HepG2 (cell line): ENCODE measurements around the gene PRDM15. TPM values are rescaled to one million over a fixed set of nuclear protein-coding genes. Genes with fewer than 3 reads are reported as not detected.

Experiments
- ATAC-seq: fragments of 200-7000 bp; cut with Tn5 transposase; 3 replicates; pipeline ENCODE4 v1.9.1; 2020; ENCODE audit warnings: mild to moderate bottlenecking, moderate library complexity
- BruUV-seq: library from RNA; stranded (reverse); fragments of 400-500 nt; replicated peaks from 2 replicates; lab custom pipeline; 2021; lab: Mats Ljungman, UMichigan
- CTCF ChIA-PET: fragments of 300-600 bp; formaldehyde crosslinking; extraction: SDS; loops from one replicate; lab custom pipeline; 2021; ENCODE audit warnings: low total read pairs, inconsistent platforms, low intra/inter-chr PET ratio; lab: Yijun Ruan, JAX
- POLR2A ChIA-PET: fragments of 350-600 bp; sonication (Branson Sonifier 250); formaldehyde crosslinking; loops from one replicate; lab custom pipeline; 2020; ENCODE audit warnings: antibody characterized with exemption, inconsistent platforms; lab: Yijun Ruan, JAX
- DNase-seq: peaks from one replicate; pipeline ENCODE4 v3.0.0-alpha.2; 2015; ENCODE audit warnings: low spot score
- FAIRE-seq: peaks from 3 replicates; lab custom pipeline; 2011; peaks lifted over from hg19 to GRCh38; lab: Jason Lieb, UNC
- H2AFZ ChIP-seq: one replicate; pipeline ENCODE4 v1.6.1; 2011; ENCODE audit warnings: low read length, inconsistent platforms
- H3K27ac ChIP-seq: fragments of 300-600 bp; 3 replicates; pipeline ENCODE4 v1.8.0; 2011; ENCODE audit warnings: mixed run types, mild to moderate bottlenecking, mixed read lengths, low read length, inconsistent platforms; ENCODE audit not compliant: insufficient read depth; ENCODE audit errors: extremely low read length
- H3K27me3 ChIP-seq, 2 experiments: fragments of 200-600 bp in 1 of 2; 2 replicates in 1 of 2; 3 replicates in 1 of 2; pipeline versions ENCODE4 v1.6.0 to v1.8.0; 2011; ENCODE audit warnings: low read length in 2 of 2, mild to moderate bottlenecking in 2 of 2, moderate library complexity in 2 of 2, inconsistent platforms in 1 of 2; ENCODE audit not compliant: insufficient read depth in 2 of 2, control insufficient read depth in 1 of 2
- H3K36me3 ChIP-seq, 2 experiments: fragments of 200-600 bp in 1 of 2; replicated peaks in 1 of 2; 2 replicates in 1 of 2; 3 replicates in 1 of 2; pipeline versions ENCODE4 v1.5.1 to v1.8.0; 2011; ENCODE audit warnings: low read length in 2 of 2, inconsistent platforms in 1 of 2; ENCODE audit not compliant: insufficient read depth in 2 of 2, control insufficient read depth in 1 of 2
- H3K4me1 ChIP-seq: 2 replicates; pipeline ENCODE4 v1.5.1; 2012; ENCODE audit warnings: low read length, inconsistent platforms; ENCODE audit not compliant: insufficient read depth
- H3K4me2 ChIP-seq: 2 replicates; pipeline ENCODE4 v1.6.0; 2011; ENCODE audit warnings: low read depth, low read length, inconsistent platforms
- H3K4me3 ChIP-seq, 3 experiments: fragments of 200-600 bp in 1 of 3; sonication (generic), shearing (Covaris generic) in 1 of 3; replicated peaks in 1 of 3; 2 replicates each; pipeline ENCODE4 v1.5.1; 2011 to 2016; ENCODE audit warnings: low read length in 3 of 3, inconsistent platforms in 2 of 3, low read depth in 2 of 3, mild to moderate bottlenecking in 2 of 3, control low read depth in 1 of 3, mixed read lengths in 1 of 3; ENCODE audit not compliant: insufficient read depth in 1 of 3
- H3K79me2 ChIP-seq: one replicate; pipeline ENCODE4 v1.6.1; 2011; ENCODE audit warnings: low read length, inconsistent platforms; ENCODE audit not compliant: insufficient read depth
- H3K9ac ChIP-seq: 2 replicates; pipeline ENCODE4 v1.6.0; 2011; ENCODE audit warnings: mild to moderate bottlenecking, low read depth, low read length, inconsistent platforms; ENCODE audit not compliant: insufficient read depth
- H3K9me3 ChIP-seq: 2 replicates; pipeline ENCODE4 v1.5.1; 2012; ENCODE audit warnings: mild to moderate bottlenecking, low read length
- H4K20me1 ChIP-seq: 2 replicates; pipeline ENCODE4 v1.6.0; 2011; ENCODE audit warnings: inconsistent platforms, mild to moderate bottlenecking, low read length, moderate library complexity; ENCODE audit not compliant: insufficient read depth
- ASH2L ChIP-seq: fragments of 300-600, 200-600 bp; sonication (generic); IDR thresholded peaks from 2 replicates; pipeline ENCODE4 v1.7.0; 2017; ENCODE audit warnings: low read depth, mild to moderate bottlenecking, moderate library complexity, mixed read lengths, low read length; ENCODE audit not compliant: insufficient read length
- BCL6 ChIP-seq: IDR thresholded peaks from 2 replicates; pipeline ENCODE4 v1.6.1; 2016; ENCODE audit warnings: missing genetic modification reagents, missing compliant biosample characterization
- CAMTA2 ChIP-seq: sonication (generic); formaldehyde crosslinking; IDR thresholded peaks from 2 replicates; pipeline ENCODE4 v1.4.0; 2020; ENCODE audit warnings: mild to moderate bottlenecking, missing genetic modification reagents, borderline replicate concordance
- CCDC6 ChIP-seq: sonication (generic); formaldehyde crosslinking; IDR thresholded peaks from 2 replicates; pipeline ENCODE4 v1.8.1; 2022; ENCODE audit warnings: mild to moderate bottlenecking, missing genetic modification reagents, moderate library complexity
- ELF1 ChIP-seq: sonication (generic); formaldehyde crosslinking; IDR thresholded peaks from 2 replicates; pipeline ENCODE4 v1.4.0; 2020; ENCODE audit warnings: missing genetic modification reagents
- FOXK1 ChIP-seq: sonication (generic); formaldehyde crosslinking; IDR thresholded peaks from 2 replicates; pipeline ENCODE4 v1.4.0; 2020; ENCODE audit warnings: low read depth, missing genetic modification reagents, borderline replicate concordance
- FOXP1 ChIP-seq, 2 experiments: fragments of 450-650 bp in 1 of 2; IDR thresholded peaks; 2 replicates each; pipeline ENCODE4 v1.6.1; 2017 to 2018; ENCODE audit warnings: antibody characterized with exemption in 1 of 2
- HNRNPUL1 ChIP-seq: fragments of 200-400 bp; formaldehyde crosslinking; IDR thresholded peaks from 2 replicates; pipeline ENCODE4 v1.6.1; 2017; ENCODE audit warnings: low read depth, mild to moderate bottlenecking, low read length, moderate library complexity
- RARA ChIP-seq: IDR thresholded peaks from 2 replicates; pipeline ENCODE4 v1.6.1; 2016; ENCODE audit warnings: missing genetic modification reagents, missing compliant biosample characterization
- RARG ChIP-seq: sonication (generic); formaldehyde crosslinking; IDR thresholded peaks from 2 replicates; pipeline ENCODE4 v1.4.0; 2020; ENCODE audit warnings: low read depth, mild to moderate bottlenecking, missing genetic modification reagents
- RXRB ChIP-seq: IDR thresholded peaks from 2 replicates; pipeline ENCODE4 v1.6.1; 2016; ENCODE audit warnings: borderline replicate concordance, missing genetic modification reagents, missing compliant biosample characterization
- SNRNP70 ChIP-seq: fragments of 200-400 bp; formaldehyde crosslinking; IDR thresholded peaks from 2 replicates; pipeline ENCODE4 v1.6.1; 2017; ENCODE audit warnings: mild to moderate bottlenecking, low read depth, low read length, moderate library complexity
- ZNF343 ChIP-seq: sonication (generic); formaldehyde crosslinking; IDR thresholded peaks from 2 replicates; pipeline ENCODE4 v1.4.0; 2020; ENCODE audit warnings: mild to moderate bottlenecking, missing genetic modification reagents
- ZNF598 ChIP-seq: sonication (generic); formaldehyde crosslinking; IDR thresholded peaks from 2 replicates; pipeline ENCODE4 v1.5.1; 2020; ENCODE audit warnings: mild to moderate bottlenecking, missing genetic modification reagents, borderline replicate concordance
- ZNF678 ChIP-seq: sonication (generic); formaldehyde crosslinking; IDR thresholded peaks from 2 replicates; pipeline ENCODE4 v1.4.0; 2020; ENCODE audit warnings: mild to moderate bottlenecking, missing genetic modification reagents
- WGBS: methylation state at CpG from one replicate; pipeline ENCODE4 v1.1.6; 2017; ENCODE audit warnings: low lambda C conversion rate; 5-methylcytosine and 5-hydroxymethylcytosine counted together
- in situ Hi-C: cut with HindIII; loops from 2 replicates; pipeline ENCODE4 v1.10.0; 2017; ENCODE audit warnings: low pct_unique_long_range_greater_than_20kb; ENCODE audit not compliant: extremely low pct_ligation_motif_present
- intact Hi-C: fragments of 100-400 bp; cut with micrococcal nuclease; formaldehyde crosslinking; loops from one replicate; pipeline ENCODE4 v1.10.0; 2022; ENCODE audit not compliant: unreplicated experiment
- polyA plus RNA-seq, 8 experiments: library from polyadenylated mRNA; depleted of rRNA in 3 of 8; stranded (reverse) in 7 of 8; unstranded in 1 of 8; fragments of >200 nt; fragmentation: Illumina TruSeq in 4 of 8; extraction: Trizol in 4 of 8; gene quantifications; 2 replicates each; pipeline versions ENCODE4 v1.2.1 to v1.2.3, GENCODE V29; 2011 to 2016; ENCODE audit warnings: low read depth in 4 of 8, missing spikeins in 1 of 8, mixed read lengths in 1 of 8; ENCODE audit not compliant: insufficient read depth in 1 of 8
- total RNA-seq, 5 experiments: library from RNA; depleted of rRNA; stranded (reverse); fragments of >200 nt; fragmentation: Illumina TruSeq; extraction: Trizol; gene quantifications; 2 replicates each; pipeline ENCODE4 v1.2.3, GENCODE V29; 2016; ENCODE audit warnings: low read depth in 1 of 5
- TF ChIP-seq, protein P1 (sequence below): sonication (generic); formaldehyde crosslinking; IDR thresholded peaks from 2 replicates; pipeline ENCODE4 v1.8.0; 2022; ENCODE audit warnings: mild to moderate bottlenecking, missing genetic modification reagents

Gene PRDM15
- total and polyA plus RNA-seq, 2 of the 13 experiments (the other 11 are each of a cell fraction or from before 2014, with no cell fraction given), result 4.0 to 6.9 TPM

- 71% methylated on average over 1 of the region's 3 CpGs for WGBS
- Histone ChIP-seq H3K79me2 (no peaks in the 10 kb centered on the region), H3K4me3 (no peak overlapping the region), H3K27ac (no peak overlapping the region), H3K36me3 (no peaks in the 10 kb centered on the region), H4K20me1 (no peaks in the 10 kb centered on the region), H3K4me2 (0 out of 2 replicates have a peak overlapping the region, but pooled peaks have one; percentile 10), H3K9ac (no peak overlapping the region), H2AFZ (no peak overlapping the region), H3K9me3 (no peaks in the 10 kb centered on the region), H3K27me3 (peaks cover 8 to 58% of the 10 kb centered on the region in 2 experiments), H3K4me1 (peaks cover 52% of the 10 kb centered on the region)
- no TSS peak for BruUV-seq
- intact Hi-C loops (no loop called here), in situ Hi-C loops (loop anchor here (5.0 kb wide), 1 partner anchor 163 kb away; no protein-coding TSS in a partner anchor)
- ChIA-PET POLR2A (no interaction called here), CTCF (no interaction called here)
- ATAC-seq, result no peak
- no peak for DNase-seq
- no peak for FAIRE-seq
- no peak for TF ChIP-seq ZNF598 (CRISPR knock-in tag)
- TF ChIP-seq FOXK1 (CRISPR knock-in tag), result no peak
- TF ChIP-seq CCDC6 (CRISPR knock-in tag), result no peak
- TF ChIP-seq ZNF343 (CRISPR knock-in tag), result no peak
- no peak for TF ChIP-seq ASH2L
- TF ChIP-seq ZNF678 (CRISPR knock-in tag), result no peak
- TF ChIP-seq ELF1 (CRISPR knock-in tag), result no peak
- TF ChIP-seq HNRNPUL1, result no peak
Observed at GRCh38 chr21:41775149-41775472, 104.0 kb downstream of the PRDM15 start.

GRCh38 chr21:41774467-41775148 is 104.5 kb downstream of the PRDM15 start:
- intact Hi-C loops (no loop called here), in situ Hi-C loops (loop anchor here (5.0 kb wide), 1 partner anchor 162 kb away; no protein-coding TSS in a partner anchor)
- BruUV-seq, result no TSS peak
- Histone ChIP-seq H3K4me2 (0 out of 2 replicates have a peak overlapping the region, but pooled peaks have one; percentile 10), H3K4me3 (no peak overlapping the region), H2AFZ (no peak overlapping the region), H3K4me1 (peaks cover 55% of the 10 kb centered on the region), H3K27me3 (peaks cover 8 to 63% of the 10 kb centered on the region in 2 experiments), H3K9ac (no peak overlapping the region), H3K79me2 (no peaks in the 10 kb centered on the region), H4K20me1 (no peaks in the 10 kb centered on the region), H3K9me3 (no peaks in the 10 kb centered on the region), H3K36me3 (no peaks in the 10 kb centered on the region), H3K27ac (no peak overlapping the region)
- CTCF ChIA-PET, result no interaction called here
- 18% methylated on average over 9 of the region's 10 CpGs for WGBS
- ATAC-seq (no peak), DNase-seq (no peak), FAIRE-seq (no peak)
- POLR2A ChIA-PET, result no interaction called here
- TF ChIP-seq FOXP1 (IDR thresholded peaks at IDR 0.05), result no peak
- 0 out of 2 replicates have a peak, but pooled peaks have one; percentile 10 for TF ChIP-seq FOXP1 (CRISPR knock-in tag; IDR thresholded peaks at IDR 0.05)
- no peak for TF ChIP-seq RARG (CRISPR knock-in tag)
- 0 out of 2 replicates have a peak, but pooled peaks have one; percentile 26 for TF ChIP-seq RXRB
- peak; percentile 39; the same call in 1 of the 2 replicates for TF ChIP-seq BCL6
- no peak for TF ChIP-seq SNRNP70
- TF ChIP-seq, protein P1, sequence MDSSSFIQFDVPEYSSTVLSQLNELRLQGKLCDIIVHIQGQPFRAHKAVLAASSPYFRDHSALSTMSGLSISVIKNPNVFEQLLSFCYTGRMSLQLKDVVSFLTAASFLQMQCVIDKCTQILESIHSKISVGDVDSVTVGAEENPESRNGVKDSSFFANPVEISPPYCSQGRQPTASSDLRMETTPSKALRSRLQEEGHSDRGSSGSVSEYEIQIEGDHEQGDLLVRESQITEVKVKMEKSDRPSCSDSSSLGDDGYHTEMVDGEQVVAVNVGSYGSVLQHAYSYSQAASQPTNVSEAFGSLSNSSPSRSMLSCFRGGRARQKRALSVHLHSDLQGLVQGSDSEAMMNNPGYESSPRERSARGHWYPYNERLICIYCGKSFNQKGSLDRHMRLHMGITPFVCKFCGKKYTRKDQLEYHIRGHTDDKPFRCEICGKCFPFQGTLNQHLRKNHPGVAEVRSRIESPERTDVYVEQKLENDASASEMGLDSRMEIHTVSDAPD (CRISPR knock-in tag), result no peak
- 0 out of 2 replicates have a peak, but pooled peaks have one; percentile 29 for TF ChIP-seq RARA (CRISPR knock-in tag)
- no peak for TF ChIP-seq CAMTA2 (CRISPR knock-in tag)
